Kidney (tissue), 14 donors: ENCODE results near the gene TXNDC8. TPM values are rescaled to one million over a fixed set of nuclear protein-coding genes. Genes with fewer than 3 reads are reported as not detected.
A peak's percentile ranks its signal among the peaks of the same experiment; 100 is the strongest.

Experiments
- DNase-seq, 5 donors: peaks; one replicate each; pipeline ENCODE4 v3.0.0-alpha.2; 2013 to 2020
- FAIRE-seq: peaks from 2 replicates; lab custom pipeline; 2012; peaks lifted over from hg19 to GRCh38; lab: Jason Lieb, UNC
- H3K27ac ChIP-seq, 2 donors: one replicate each; pipeline ENCODE4 v1.7.0; 2013; ENCODE audit warnings: low read depth in 2 of 2, low read length in 2 of 2, inconsistent platforms in 1 of 2
- H3K27me3 ChIP-seq: one replicate; pipeline ENCODE4 v1.7.1; 2013; ENCODE audit warnings: low read length, inconsistent platforms; ENCODE audit not compliant: control insufficient read depth, insufficient read depth
- H3K36me3 ChIP-seq, 3 donors: one replicate each; pipeline versions ENCODE4 v1.7.0 to v1.7.1; 2013; ENCODE audit warnings: low read length in 3 of 3, control low read depth in 1 of 3, inconsistent platforms in 1 of 3; ENCODE audit not compliant: insufficient read depth in 3 of 3, control insufficient read depth in 2 of 3
- H3K4me1 ChIP-seq, 3 donors: one replicate each; pipeline versions ENCODE4 v1.7.0 to v1.7.1; 2013; ENCODE audit warnings: low read length in 3 of 3, inconsistent platforms in 1 of 3, low read depth in 1 of 3; ENCODE audit not compliant: control insufficient read depth in 2 of 3, insufficient read depth in 2 of 3
- H3K4me3 ChIP-seq, 3 donors: one replicate each; pipeline versions ENCODE4 v1.7.0 to v1.8.1; 2013; ENCODE audit warnings: low read length in 3 of 3, control low read depth in 1 of 3, inconsistent platforms in 1 of 3
- H3K9ac ChIP-seq, 3 donors: one replicate each; pipeline versions ENCODE4 v1.7.0 to v1.7.1; 2013; ENCODE audit warnings: low read length in 3 of 3, control low read depth in 1 of 3, inconsistent platforms in 1 of 3
- H3K9me3 ChIP-seq, 3 donors: one replicate each; pipeline versions ENCODE4 v1.7.0 to v1.7.1; 2013; ENCODE audit warnings: low read length in 3 of 3, control low read depth in 1 of 3, inconsistent platforms in 1 of 3; ENCODE audit not compliant: control insufficient read depth in 2 of 3, insufficient read depth in 1 of 3
- intact Hi-C: fragments of 100-400 bp; cut with DNase I; formaldehyde crosslinking; loops from one replicate; pipeline ENCODE4 v1.11.1; 2022
- polyA plus RNA-seq: library from polyadenylated mRNA; stranded (reverse); fragments of 350-450 nt; fragmentation: Illumina TruSeq; extraction: RNeasy Lipid Tissue Mini Kit (QIAGEN cat#74804); gene quantifications from one replicate; pipeline ENCODE4 v1.2.3, GENCODE V29; 2014; ENCODE audit warnings: low read depth, low replicate concordance; ENCODE audit not compliant: insufficient read depth
- total RNA-seq: library from RNA; stranded (reverse); fragmentation: NEBNext Ultra II Directional; extraction: Animal tissue kit (Norgen Biotek cat#: 25700); gene quantifications from one replicate; pipeline ENCODE4 v1.2.1, GENCODE V29; 2021
- TF ChIP-seq, protein P1 (sequence below): IDR thresholded peaks from 3 replicates; pipeline ENCODE4 v1.5.1; 2012; ENCODE audit warnings: mild to moderate bottlenecking, moderate library complexity, borderline replicate concordance; ENCODE audit not compliant: insufficient read depth; ENCODE audit errors: extremely low read depth
- donor health status: control.
- donor health status: control.
- donor health status: control.
- donor health status: control.
- donor health status: control.
- donor health status: DM: yes; HTN: yes; CAD: no.
- donor health status: Normal renal cell carcinoma (clear cell type).

TXNDC8 gene
- total and polyA plus RNA-seq, 2 donors from 2014 or later: not detected

DNA sequence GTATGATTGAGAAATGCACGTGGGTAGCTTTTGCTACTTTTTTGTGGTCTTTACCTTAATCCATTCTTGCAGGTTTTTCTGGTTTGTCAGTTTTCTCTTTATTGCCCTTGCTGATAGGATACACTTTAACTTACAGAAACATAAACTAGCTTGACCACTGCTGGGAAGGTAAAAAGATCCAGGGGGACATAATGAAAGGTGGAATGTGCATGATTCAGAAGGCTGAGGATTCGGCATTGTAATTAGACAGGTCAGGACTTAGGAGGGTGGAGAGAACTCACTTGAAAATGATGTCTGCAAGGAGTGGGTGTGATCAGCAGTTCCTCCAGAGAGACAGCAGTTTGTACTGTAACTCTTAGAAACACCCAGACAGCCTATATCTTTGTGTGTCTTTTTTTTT, 19.8 kb upstream of the TXNDC8 start:
- H3K9ac ChIP-seq: no peak overlapping the region
- no peaks in the 10 kb centered on the region for H3K9me3 ChIP-seq
- H3K27ac ChIP-seq: no peak overlapping the region
- no peaks in the 10 kb centered on the region for H3K36me3 ChIP-seq
- DNase-seq: peak in 3 of 5 donors; percentile 26 to 54 (median 34)
- TF ChIP-seq, protein P1, sequence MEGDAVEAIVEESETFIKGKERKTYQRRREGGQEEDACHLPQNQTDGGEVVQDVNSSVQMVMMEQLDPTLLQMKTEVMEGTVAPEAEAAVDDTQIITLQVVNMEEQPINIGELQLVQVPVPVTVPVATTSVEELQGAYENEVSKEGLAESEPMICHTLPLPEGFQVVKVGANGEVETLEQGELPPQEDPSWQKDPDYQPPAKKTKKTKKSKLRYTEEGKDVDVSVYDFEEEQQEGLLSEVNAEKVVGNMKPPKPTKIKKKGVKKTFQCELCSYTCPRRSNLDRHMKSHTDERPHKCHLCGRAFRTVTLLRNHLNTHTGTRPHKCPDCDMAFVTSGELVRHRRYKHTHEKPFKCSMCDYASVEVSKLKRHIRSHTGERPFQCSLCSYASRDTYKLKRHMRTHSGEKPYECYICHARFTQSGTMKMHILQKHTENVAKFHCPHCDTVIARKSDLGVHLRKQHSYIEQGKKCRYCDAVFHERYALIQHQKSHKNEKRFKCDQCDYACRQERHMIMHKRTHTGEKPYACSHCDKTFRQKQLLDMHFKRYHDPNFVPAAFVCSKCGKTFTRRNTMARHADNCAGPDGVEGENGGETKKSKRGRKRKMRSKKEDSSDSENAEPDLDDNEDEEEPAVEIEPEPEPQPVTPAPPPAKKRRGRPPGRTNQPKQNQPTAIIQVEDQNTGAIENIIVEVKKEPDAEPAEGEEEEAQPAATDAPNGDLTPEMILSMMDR: no peak
- no peak overlapping the region for H3K4me3 ChIP-seq
- intact Hi-C loops: no loop called here
- no peaks in the 10 kb centered on the region for H3K4me1 ChIP-seq
- no peak for FAIRE-seq
- no peaks in the 10 kb centered on the region for H3K27me3 ChIP-seq

DNA sequence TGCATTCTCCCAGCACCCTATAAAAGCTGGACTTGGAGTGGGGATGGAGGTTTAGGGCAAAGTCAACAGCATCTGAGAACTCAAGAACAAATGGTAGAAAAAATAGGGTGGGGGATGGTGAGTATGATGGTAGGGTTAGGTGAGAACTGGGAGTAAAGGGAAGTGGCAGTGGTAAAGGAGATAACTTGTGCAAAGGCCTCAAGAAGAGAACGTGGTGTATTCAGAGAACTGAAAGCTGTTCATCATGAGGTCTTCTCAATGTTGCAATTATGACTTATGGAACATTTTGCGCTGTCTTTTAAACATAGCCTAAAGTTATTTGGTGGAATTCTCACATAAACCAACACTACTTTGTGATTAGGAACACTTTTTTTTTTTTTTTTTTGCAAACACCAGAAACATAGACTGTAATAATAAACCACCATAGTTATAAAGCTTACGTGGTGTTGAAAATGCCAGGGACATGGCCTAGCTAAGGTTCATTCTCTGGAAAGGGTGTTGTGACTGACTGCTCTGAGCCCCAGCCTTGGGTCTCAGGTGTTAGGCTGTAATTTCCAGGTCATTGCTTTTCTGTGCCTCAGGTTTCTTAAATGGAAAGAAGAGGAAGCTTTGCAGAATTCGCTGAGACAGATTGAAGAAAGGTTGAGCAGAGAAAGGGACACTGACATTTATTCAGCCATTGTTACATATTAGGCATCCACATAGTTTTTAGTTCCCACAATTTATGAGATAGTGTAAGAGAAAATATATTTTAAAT, 19.2 kb upstream of the TXNDC8 start:
- no peak for FAIRE-seq
- TF ChIP-seq, protein P1: no peak

DNA sequence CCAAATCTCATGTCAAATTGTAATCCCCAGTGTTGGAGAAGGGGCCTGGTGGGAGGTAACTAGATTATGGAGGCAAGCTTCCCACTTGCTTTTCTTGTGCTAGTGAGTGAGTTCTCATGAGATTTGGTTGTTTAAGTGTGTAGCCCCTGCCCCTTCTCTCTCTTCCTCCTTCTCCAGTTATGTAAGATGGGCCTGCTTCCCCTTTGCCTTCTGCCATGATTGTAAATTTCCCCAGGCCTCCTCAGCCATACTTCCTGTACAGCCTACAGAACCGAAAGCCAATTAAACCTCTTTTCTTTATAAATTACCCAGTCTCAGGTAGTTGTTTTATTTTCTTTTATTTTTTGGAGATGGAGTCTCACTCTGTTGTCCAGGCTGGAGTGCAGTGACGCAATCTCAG, 18.2 kb upstream of the TXNDC8 start:
- no peak overlapping the region for H3K4me3 ChIP-seq
- H3K27ac ChIP-seq: no peak overlapping the region
- no peak for FAIRE-seq
- no peaks in the 10 kb centered on the region for H3K27me3 ChIP-seq
- no peak for DNase-seq
- H3K4me1 ChIP-seq: no peaks in the 10 kb centered on the region
- TF ChIP-seq, protein P1: no peak
- intact Hi-C loops: no loop called here
- H3K9me3 ChIP-seq: no peaks in the 10 kb centered on the region
- no peaks in the 10 kb centered on the region for H3K36me3 ChIP-seq
- H3K9ac ChIP-seq: no peak overlapping the region

More for the DNA sequence above, 19.2 kb upstream of the TXNDC8 start:
- no peak overlapping the region for H3K27ac ChIP-seq
- H3K9ac ChIP-seq: no peak overlapping the region
- no peaks in the 10 kb centered on the region for H3K27me3 ChIP-seq
- DNase-seq: peak in 3 of 5 donors; percentile 47 to 74 (median 69)
- H3K4me1 ChIP-seq: no peaks in the 10 kb centered on the region
- H3K9me3 ChIP-seq: no peaks in the 10 kb centered on the region
- no peaks in the 10 kb centered on the region for H3K36me3 ChIP-seq
- intact Hi-C loops: no loop called here
- H3K4me3 ChIP-seq: no peak overlapping the region

GRCh38 chr9:110351009-110351467, 13.4 kb upstream of the TXNDC8 start:
- Histone ChIP-seq H3K9me3 (no peaks in the 10 kb centered on the region), H3K4me3 (no peak overlapping the region), H3K36me3 (no peaks in the 10 kb centered on the region), H3K9ac (no peak overlapping the region), H3K4me1 (no peaks in the 10 kb centered on the region), H3K27me3 (no peaks in the 10 kb centered on the region), H3K27ac (no peak overlapping the region)
- FAIRE-seq (no peak), DNase-seq (no peak)
- intact Hi-C loops: no loop called here
- TF ChIP-seq, protein P1: no peak
